ENCODE data around the gene SALL2.

SALL2 gene

GRCh38 chr14:21521501-21521900 lies 4.6 kb downstream of the SALL2 start:
- no peak overlapping the region for H3K27ac ChIP-seq (replicated peaks)
- no peak overlapping the region for H3K4me3 ChIP-seq (replicated peaks; ENCODE audit: insufficient read depth, low read length)
- TF ChIP-seq GABPA (IDR thresholded peaks at IDR 0.05; ENCODE audit: low read depth) (no peak), SPI1 (IDR thresholded peaks at IDR 0.05; ENCODE audit: borderline replicate concordance, low read depth) (no peak), POLR2AphosphoS5 (IDR thresholded peaks at IDR 0.05; ENCODE audit: low read depth) (no peak), REST (IDR thresholded peaks at IDR 0.05; ENCODE audit: insufficient replicate concordance, low read depth) (no peak), CTCF (IDR thresholded peaks at IDR 0.05; ENCODE audit: insufficient read depth, low read length) (no peak)
- peaks cover 15% of the 10 kb centered on the region for H3K27me3 ChIP-seq (ENCODE audit: insufficient read depth, poor library complexity, severe bottlenecking)
- no peak for DNase-seq (ENCODE audit: low read depth in 1 of 2, low spot score in 1 of 2)

- TF ChIP-seq GABPA (IDR thresholded peaks at IDR 0.05; ENCODE audit: low read depth) (no peak), CTCF (IDR thresholded peaks at IDR 0.05; ENCODE audit: insufficient read depth, low read length) (no peak), SPI1 (IDR thresholded peaks at IDR 0.05; ENCODE audit: borderline replicate concordance, low read depth) (no peak), POLR2AphosphoS5 (IDR thresholded peaks at IDR 0.05; ENCODE audit: low read depth) (no peak), REST (IDR thresholded peaks at IDR 0.05; ENCODE audit: insufficient replicate concordance, low read depth) (no peak)
- Histone ChIP-seq H3K27me3 (ENCODE audit: insufficient read depth, poor library complexity, severe bottlenecking) (peaks cover 13% of the 10 kb centered on the region), H3K4me3 (replicated peaks; ENCODE audit: insufficient read depth, low read length) (no peak overlapping the region), H3K27ac (replicated peaks) (no peak overlapping the region)
- DNase-seq (ENCODE audit: low read depth in 1 of 2, low spot score in 1 of 2), result no peak
Observed at GRCh38 chr14:21520767-21521166, 5.4 kb downstream of the SALL2 start.

GRCh38 chr14:21518725-21519124 lies 7.4 kb downstream of the SALL2 start:
- H3K27ac ChIP-seq (replicated peaks), result no peak overlapping the region
- DNase-seq (ENCODE audit: low read depth in 1 of 2, low spot score in 1 of 2), result no peak
- TF ChIP-seq POLR2AphosphoS5 (IDR thresholded peaks at IDR 0.05; ENCODE audit: low read depth), result no peak
- TF ChIP-seq CTCF (IDR thresholded peaks at IDR 0.05; ENCODE audit: insufficient read depth, low read length), result no peak
- TF ChIP-seq GABPA (IDR thresholded peaks at IDR 0.05; ENCODE audit: low read depth), result no peak
- no peak for TF ChIP-seq SPI1 (IDR thresholded peaks at IDR 0.05; ENCODE audit: borderline replicate concordance, low read depth)
- H3K27me3 ChIP-seq (ENCODE audit: insufficient read depth, poor library complexity, severe bottlenecking), result peaks cover 8% of the 10 kb centered on the region
- H3K4me3 ChIP-seq (replicated peaks; ENCODE audit: insufficient read depth, low read length), result no peak overlapping the region

GRCh38 chr14:21514341-21514740 lies 11.8 kb downstream of the SALL2 start:
- Histone ChIP-seq H3K27ac (replicated peaks) (no peak overlapping the region), H3K4me3 (replicated peaks; ENCODE audit: insufficient read depth, low read length) (no peak overlapping the region), H3K27me3 (ENCODE audit: insufficient read depth, poor library complexity, severe bottlenecking) (no peaks in the 10 kb centered on the region)
- TF ChIP-seq GABPA (IDR thresholded peaks at IDR 0.05; ENCODE audit: low read depth), result no peak
- TF ChIP-seq POLR2AphosphoS5 (IDR thresholded peaks at IDR 0.05; ENCODE audit: low read depth), result no peak
- no peak for TF ChIP-seq REST (IDR thresholded peaks at IDR 0.05; ENCODE audit: insufficient replicate concordance, low read depth)
- TF ChIP-seq CTCF (IDR thresholded peaks at IDR 0.05; ENCODE audit: insufficient read depth, low read length), result no peak
- no peak for TF ChIP-seq SPI1 (IDR thresholded peaks at IDR 0.05; ENCODE audit: borderline replicate concordance, low read depth)
- DNase-seq (ENCODE audit: low read depth in 1 of 2, low spot score in 1 of 2), result no peak

Data from HL-60 (cell line).